Measurements from ENCODE around the gene MBD2.
"Not testable (repeated sequence)": the region's sequence is repeated elsewhere in the genome, so short reads cannot be mapped to it uniquely, and the experiment has no call there.

Gene MBD2

DNA sequence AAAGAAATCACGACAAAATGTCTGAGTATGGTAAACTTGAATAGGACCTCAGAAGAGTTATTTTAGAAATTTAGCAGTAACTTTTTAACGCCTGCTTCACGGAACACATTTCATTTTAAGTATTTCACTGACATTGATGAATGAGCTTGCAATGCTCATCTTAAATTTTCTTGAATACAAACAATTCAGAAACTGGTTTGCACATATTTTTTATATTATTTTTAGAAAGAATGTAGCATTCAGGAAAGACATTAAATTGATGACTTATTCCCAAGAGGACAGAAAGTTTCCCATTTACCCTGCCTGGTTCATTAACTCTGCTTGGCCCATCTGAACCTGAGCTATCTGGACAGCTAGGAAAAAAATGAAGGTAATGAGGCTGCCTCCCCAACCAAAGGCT is 89.3 kb downstream of the MBD2 start:
- DNase-seq: no peak
- Mint-ChIP-seq H3K27ac (no peak overlapping the region), H3K27me3 (no peaks in the 10 kb centered on the region), H3K36me3 (peaks cover 12% of the 10 kb centered on the region), H3K4me1 (peaks cover 2% of the 10 kb centered on the region), H3K9me3 (peaks cover 12% of the 10 kb centered on the region), H3K4me3 (no peak overlapping the region)
- CTCF ChIA-PET: no interaction called here

DNA sequence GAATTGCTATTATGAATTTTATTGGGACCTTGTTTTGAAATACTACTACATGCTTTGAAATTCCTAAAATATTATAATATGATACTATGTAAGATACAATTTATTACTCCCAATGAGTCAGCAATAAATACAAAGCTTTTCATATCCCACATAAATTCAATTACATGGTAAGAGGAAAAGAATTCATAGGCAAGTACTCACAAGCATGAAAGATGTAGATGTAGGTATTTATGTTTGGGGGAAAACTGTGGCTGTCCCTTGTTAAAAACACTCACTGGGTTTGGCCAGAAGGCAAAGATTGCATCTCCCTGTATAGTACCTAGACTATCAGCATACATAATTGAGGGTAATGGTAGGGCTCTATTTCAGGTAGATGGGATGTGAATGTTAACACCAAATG is 90.4 kb downstream of the MBD2 start:
- DNase-seq: no peak
- CTCF ChIA-PET: interaction anchor here (0.7 kb wide), 1 partner anchor 14 kb away, joined by 3 read pairs; no protein-coding TSS in a partner anchor
- H3K27ac Mint-ChIP-seq: no peak overlapping the region
- H3K36me3 Mint-ChIP-seq: peaks cover 9% of the 10 kb centered on the region
- H3K4me3 Mint-ChIP-seq: no peak overlapping the region
- H3K27me3 Mint-ChIP-seq: no peaks in the 10 kb centered on the region
- peaks cover 6% of the 10 kb centered on the region for H3K9me3 Mint-ChIP-seq
- peaks cover 12% of the 10 kb centered on the region for H3K4me1 Mint-ChIP-seq

DNA sequence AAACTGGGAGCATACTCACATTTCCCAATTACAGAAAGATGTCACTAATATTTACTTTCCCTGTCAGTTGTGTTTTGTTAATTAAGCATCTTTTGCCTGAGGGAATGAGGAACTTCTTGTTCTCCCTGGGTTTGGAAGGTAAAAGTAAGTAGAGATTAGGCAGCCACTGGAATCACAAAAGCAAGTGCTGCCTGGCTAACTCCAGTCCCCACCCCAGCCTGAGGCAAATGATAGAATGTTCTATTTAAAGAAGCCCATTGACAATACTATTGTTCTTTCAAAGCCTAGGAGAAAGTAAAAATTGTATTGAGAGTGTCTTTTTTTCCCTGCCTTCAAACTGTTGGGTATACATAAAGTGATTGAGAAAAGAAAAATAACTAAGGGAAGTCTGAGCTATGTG is 93.8 kb downstream of the MBD2 start:
- Mint-ChIP-seq H3K4me1 (peaks cover 12% of the 10 kb centered on the region), H3K27me3 (no peaks in the 10 kb centered on the region), H3K27ac (no peak overlapping the region), H3K4me3 (no peak overlapping the region), H3K36me3 (no peaks in the 10 kb centered on the region), H3K9me3 (no peaks in the 10 kb centered on the region)
- CTCF ChIA-PET: interaction anchor here (1.1 to 2.3 kb wide), 3 partner anchors 11 to 141 kb away, joined by 3 to 15 read pairs (median 3); no protein-coding TSS in a partner anchor
- no peak for DNase-seq

DNA sequence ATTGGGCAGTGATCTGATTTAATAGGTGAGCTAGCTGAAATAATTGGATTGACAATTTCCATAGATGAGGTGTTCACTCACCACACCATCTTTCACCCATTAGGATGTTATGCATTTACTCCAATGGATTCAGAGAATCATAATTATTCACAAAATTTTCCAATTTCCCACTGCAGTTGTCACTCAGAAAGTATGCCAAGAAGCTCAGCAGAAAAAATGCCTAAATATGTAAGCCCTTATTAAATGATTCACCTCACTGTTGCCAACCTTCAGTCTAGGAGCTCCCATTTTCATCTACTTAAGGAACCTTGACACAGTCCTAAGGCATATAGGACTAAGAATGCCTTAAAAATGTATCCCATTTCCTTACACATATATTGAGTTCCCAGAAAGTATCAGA is 94.3 kb downstream of the MBD2 start:
- no peak for DNase-seq
- Mint-ChIP-seq H3K4me3 (no peak overlapping the region), H3K4me1 (peaks cover 12% of the 10 kb centered on the region), H3K27me3 (no peaks in the 10 kb centered on the region), H3K36me3 (no peaks in the 10 kb centered on the region), H3K27ac (no peak overlapping the region), H3K9me3 (no peaks in the 10 kb centered on the region)
- CTCF ChIA-PET: interaction anchor here (1.1 to 2.3 kb wide), 3 partner anchors 10 to 141 kb away, joined by 3 to 15 read pairs (median 3); no protein-coding TSS in a partner anchor

DNA sequence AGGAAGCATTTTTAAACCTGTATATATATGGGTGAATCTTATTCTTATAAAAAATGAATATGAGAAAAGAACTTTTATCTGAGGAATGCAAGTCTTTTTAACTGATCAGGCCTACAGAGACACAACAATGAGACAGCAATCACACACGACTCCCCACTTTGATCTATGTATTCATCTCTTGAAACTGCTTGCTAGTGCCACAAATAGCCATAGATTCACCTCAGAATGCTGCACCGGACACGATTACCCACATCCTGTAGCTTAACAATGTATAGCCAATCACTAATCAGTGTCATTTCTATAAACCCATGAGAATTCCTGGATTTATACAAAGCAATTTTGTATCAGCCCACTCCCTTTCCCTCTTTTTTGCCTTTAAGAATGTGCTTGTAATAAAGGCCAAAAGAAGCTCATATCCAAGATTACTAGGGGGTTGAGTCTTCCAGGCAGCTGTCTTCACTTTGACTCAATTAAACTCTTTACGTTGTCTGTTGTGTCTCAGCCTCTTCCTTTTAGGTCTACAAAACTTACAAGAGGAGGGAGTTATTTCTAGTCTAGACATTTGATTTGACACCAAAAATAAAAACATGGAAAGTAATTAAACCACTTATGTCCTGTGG is 94.9 kb downstream of the MBD2 start:
- H3K36me3 Mint-ChIP-seq: no peaks in the 10 kb centered on the region
- H3K27ac Mint-ChIP-seq: no peak overlapping the region
- no peaks in the 10 kb centered on the region for H3K9me3 Mint-ChIP-seq
- DNase-seq: no peak
- CTCF ChIA-PET: interaction anchor here (1.1 to 2.3 kb wide), 3 partner anchors 10 to 142 kb away, joined by 3 to 15 read pairs (median 3); no protein-coding TSS in a partner anchor
- H3K4me1 Mint-ChIP-seq: peaks cover 12% of the 10 kb centered on the region
- no peaks in the 10 kb centered on the region for H3K27me3 Mint-ChIP-seq
- no peak overlapping the region for H3K4me3 Mint-ChIP-seq

DNA sequence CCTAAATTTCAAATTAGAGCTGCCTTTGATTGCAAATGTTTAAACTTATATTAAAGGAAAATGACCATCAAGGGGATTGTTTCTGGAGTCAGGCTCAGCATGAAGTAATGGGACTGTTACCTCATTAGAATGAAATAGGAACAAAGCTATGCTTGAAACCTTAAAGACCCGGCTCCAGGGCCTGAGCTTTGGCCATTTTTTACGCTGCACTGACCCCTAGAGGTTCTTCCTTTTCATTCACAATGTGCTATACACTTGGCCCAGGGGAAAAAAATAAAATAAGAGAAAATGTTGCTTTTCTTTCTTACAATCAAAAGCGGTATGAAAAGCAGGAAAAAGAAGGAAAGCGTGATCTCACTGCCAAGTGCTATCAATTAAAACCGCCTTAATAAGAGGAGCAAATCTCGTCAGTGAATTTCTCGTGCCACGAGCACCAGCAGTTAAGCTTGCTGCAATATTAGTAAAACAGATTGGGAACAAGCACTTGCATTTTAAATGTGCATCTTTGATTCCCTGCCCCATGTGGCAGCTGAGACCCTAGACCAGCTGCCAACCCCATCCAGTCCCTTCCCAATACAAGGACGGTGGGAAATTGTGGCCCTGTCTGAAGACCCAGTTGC is 96.6 kb downstream of the MBD2 start:
- Mint-ChIP-seq H3K27ac (no peak overlapping the region), H3K4me3 (no peak overlapping the region), H3K36me3 (no peaks in the 10 kb centered on the region), H3K9me3 (no peaks in the 10 kb centered on the region), H3K4me1 (peaks cover 12% of the 10 kb centered on the region), H3K27me3 (no peaks in the 10 kb centered on the region)
- peak; percentile 42 for DNase-seq
- CTCF ChIA-PET: interaction anchor here (0.9 to 1.3 kb wide), 3 partner anchors 9 to 429 kb away, joined by 3 to 4 read pairs (median 3); no protein-coding TSS in a partner anchor

DNA sequence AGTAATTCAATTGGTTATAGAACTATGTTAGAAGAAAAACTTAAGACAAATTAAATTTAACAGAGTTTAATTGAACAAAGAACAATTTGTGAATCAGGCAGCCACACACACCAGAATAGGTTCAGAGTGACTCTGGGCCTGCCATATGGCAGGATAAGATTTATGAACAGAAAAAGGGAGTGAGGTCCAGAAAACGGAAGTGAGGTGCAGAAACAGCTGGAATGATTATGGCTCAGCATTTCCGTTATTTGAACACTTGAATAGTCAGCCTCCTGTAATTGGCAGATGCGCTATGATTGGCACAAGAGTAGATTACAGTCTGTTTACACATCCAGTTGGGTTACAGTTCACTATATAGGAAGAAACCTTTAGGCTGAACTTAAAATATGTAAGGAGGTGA is 99.0 kb downstream of the MBD2 start:
- CTCF ChIA-PET: interaction anchor here (0.6 kb wide), 1 partner anchor 93 kb away, joined by 3 read pairs; no protein-coding TSS in a partner anchor
- Mint-ChIP-seq H3K4me1 (peaks cover 12% of the 10 kb centered on the region), H3K27me3 (no peaks in the 10 kb centered on the region), H3K27ac (no peak overlapping the region), H3K4me3 (no peak overlapping the region), H3K9me3 (no peaks in the 10 kb centered on the region), H3K36me3 (no peaks in the 10 kb centered on the region)
- DNase-seq: no peak

DNA sequence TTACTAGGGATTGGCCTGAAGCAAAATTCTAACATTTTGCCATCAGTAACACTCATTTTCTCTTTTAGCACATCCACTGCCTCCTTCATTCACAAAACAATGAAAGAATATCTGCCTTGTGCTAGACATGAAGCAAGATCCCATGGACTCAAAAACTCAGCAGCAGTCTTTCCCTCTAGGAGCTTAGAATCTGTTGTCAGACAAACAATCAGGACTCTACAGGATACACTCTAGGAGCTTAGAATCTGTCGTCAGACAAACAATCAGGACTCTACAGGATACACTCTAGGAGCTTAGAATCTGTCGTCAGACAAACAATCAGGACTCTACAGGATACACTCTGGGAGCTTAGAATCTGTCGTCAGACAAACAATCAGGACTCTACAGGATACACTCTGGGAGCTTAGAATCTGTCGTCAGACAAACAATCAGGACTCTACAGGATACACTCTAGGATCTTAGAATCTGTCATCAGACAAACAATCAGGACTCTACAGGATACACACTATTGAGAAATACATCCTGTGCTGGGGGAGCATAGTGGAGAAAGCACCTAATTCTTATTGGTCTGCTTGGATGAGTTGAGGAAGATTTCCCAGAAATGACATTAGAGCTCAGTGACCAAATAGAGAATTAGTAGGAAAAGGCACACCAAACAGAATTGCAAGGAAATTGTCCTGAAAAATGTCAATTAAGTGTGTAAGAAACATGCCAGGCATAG is 100.6 kb downstream of the MBD2 start:
- H3K4me1 Mint-ChIP-seq, H3K27ac Mint-ChIP-seq, H3K27me3 Mint-ChIP-seq, CTCF ChIA-PET, H3K4me3 Mint-ChIP-seq, H3K9me3 Mint-ChIP-seq, H3K36me3 Mint-ChIP-seq, DNase-seq: not testable (repeated sequence)

DNA sequence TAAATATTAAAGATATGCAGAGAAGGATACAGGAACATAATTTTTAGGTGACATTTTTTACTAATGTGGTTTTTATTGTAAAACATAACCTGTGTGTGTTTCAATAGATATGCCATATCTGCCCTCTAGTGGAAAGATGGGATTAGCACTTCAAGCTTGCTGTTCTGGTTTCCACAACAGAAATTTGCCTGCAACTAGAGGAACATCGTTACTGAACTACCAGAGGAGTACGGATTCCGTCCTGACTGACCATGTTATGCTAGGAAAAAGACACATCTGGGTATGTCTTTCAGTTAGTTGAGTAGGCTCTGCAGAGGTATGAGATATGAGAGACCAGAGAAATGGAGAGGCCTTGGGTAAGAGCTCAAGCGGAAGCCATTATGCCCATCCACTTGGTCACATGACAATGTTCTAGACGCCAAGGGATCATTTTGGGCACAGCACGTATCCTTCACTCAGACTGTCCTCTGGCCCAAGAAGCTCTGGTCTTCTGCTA is 104.9 kb downstream of the MBD2 start:
- Mint-ChIP-seq H3K27me3 (no peaks in the 10 kb centered on the region), H3K9me3 (no peaks in the 10 kb centered on the region), H3K4me1 (peaks cover 2% of the 10 kb centered on the region), H3K4me3 (no peak overlapping the region), H3K27ac (no peak overlapping the region), H3K36me3 (no peaks in the 10 kb centered on the region)
- CTCF ChIA-PET: interaction anchor here (0.6 to 5.0 kb wide), 20 partner anchors 8 to 701 kb away, joined by 3 to 50 read pairs (median 4); partner anchors contain the start of gene POLI
- peak; percentile 25 for DNase-seq

DNA sequence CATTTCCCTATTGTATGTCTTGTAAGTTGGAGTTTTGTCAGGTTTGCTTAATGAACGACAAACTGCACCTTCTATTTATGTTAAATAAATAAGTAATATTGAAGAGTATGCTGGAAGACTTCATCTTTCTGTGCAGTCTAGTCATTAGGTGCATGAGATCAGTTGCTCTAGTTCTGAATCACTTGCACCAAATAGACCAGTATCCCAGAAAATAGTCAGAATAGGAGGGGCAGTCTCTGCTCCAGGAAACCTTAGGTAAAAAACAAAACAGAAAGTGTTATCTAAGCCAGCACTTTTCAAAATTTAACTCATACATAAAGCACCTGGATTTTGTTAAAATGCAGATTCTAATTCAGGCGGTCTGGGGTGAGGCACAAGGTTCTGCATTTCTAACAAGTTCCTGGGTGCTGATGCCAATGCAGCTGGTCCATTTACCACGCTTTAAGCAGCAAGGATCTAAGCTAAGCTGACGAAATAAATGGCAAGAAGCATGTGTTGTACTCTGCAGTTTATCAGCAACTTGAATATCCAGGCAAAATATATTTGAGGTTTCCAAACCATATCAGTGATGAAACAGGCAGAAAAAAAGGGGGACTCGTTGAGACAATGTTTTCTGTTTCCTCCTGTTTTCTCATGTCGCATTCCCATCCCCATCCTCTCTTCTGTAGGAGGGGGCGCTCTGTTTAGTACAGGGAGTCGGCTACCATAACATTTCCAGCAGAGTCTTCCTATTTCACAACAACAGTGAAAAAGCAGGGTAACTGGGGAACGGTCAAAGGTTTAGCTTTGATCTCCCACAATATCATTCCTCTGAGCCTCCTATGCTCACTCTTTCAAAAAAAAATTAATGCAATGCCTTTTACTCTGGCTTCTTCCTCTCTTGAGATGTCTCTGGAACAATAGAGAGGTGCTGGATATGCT is 106.4 kb downstream of the MBD2 start:
- CTCF ChIA-PET: interaction anchor here (0.9 to 5.0 kb wide), 2 partner anchors 209 to 418 kb away, joined by 4 to 50 read pairs; no protein-coding TSS in a partner anchor
- peaks cover 2% of the 10 kb centered on the region for H3K4me1 Mint-ChIP-seq

DNA sequence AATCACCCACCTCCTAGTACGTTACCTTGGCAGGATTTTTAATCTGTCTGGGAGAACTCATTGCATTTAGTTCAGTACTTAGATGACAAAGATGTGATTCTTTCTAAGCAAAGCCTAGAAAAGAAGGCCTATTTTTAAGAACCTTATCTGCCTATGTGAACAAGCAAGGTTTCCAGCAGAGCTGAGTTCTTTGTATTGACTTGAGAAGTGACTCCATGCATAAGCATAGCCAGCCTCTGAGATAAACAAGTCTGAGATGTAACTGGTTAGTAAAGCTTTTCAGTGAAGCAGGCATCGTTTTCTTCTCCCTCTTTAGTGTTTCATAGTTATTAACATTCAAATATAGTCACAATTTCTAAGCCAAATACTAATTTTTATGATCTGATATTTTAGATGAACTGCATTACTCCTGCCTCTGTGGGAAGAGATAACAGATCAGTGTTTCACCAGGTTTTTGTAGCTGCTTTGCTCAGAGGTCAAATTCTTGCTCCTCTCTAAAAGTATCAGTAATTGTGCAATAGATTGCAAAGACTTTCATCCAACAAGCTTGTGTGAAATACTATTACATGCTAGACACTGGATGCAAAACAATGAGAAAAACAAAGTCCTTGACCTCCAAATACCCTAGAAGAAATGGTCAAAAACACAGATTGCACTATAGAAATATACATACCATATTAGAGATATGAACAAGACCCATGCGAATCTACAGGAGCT is 107.8 kb downstream of the MBD2 start:
- no peak overlapping the region for H3K4me3 Mint-ChIP-seq
- CTCF ChIA-PET: interaction anchor here (1.2 to 5.0 kb wide), 3 partner anchors 13 to 546 kb away, joined by 3 to 50 read pairs (median 3); no protein-coding TSS in a partner anchor
- peaks cover 2% of the 10 kb centered on the region for H3K4me1 Mint-ChIP-seq
- H3K27me3 Mint-ChIP-seq: peaks cover 9% of the 10 kb centered on the region
- H3K27ac Mint-ChIP-seq: no peak overlapping the region
- no peaks in the 10 kb centered on the region for H3K36me3 Mint-ChIP-seq
- DNase-seq: no peak
- H3K9me3 Mint-ChIP-seq: no peaks in the 10 kb centered on the region

More for the DNA sequence above, 106.4 kb downstream of the MBD2 start:
- H3K4me3 Mint-ChIP-seq: no peak overlapping the region
- H3K27ac Mint-ChIP-seq: no peak overlapping the region
- no peak for DNase-seq
- H3K27me3 Mint-ChIP-seq: no peaks in the 10 kb centered on the region
- H3K36me3 Mint-ChIP-seq: no peaks in the 10 kb centered on the region
- H3K9me3 Mint-ChIP-seq: no peaks in the 10 kb centered on the region

DNA sequence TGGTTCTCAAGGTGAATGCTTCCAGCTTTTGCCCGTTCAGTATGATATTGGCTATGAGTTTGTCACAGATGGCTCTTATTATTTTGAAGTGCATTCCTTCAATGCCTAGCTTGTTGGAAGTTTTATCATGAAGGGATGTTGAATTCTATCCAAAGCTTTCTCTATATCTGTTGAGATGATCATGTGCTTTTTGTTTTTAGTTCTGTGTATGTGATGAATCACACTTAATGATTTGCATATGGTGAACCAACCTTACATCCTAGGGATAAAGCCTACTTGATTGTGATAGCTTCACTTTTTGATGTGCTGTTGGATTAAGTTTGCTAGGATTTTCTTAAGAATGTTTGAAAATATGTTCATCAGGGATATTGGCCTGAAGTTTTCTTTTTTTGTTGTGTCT is 112.1 kb downstream of the MBD2 start:
- Mint-ChIP-seq H3K4me1 (no peaks in the 10 kb centered on the region), H3K27ac (no peak overlapping the region), H3K4me3 (no peak overlapping the region), H3K36me3 (no peaks in the 10 kb centered on the region), H3K9me3 (no peaks in the 10 kb centered on the region), H3K27me3 (peaks cover 16% of the 10 kb centered on the region)
- DNase-seq: no peak
- CTCF ChIA-PET: interaction anchor here (1.2 to 1.5 kb wide), 2 partner anchors 23 to 201 kb away, joined by 3 to 4 read pairs; no protein-coding TSS in a partner anchor

DNA sequence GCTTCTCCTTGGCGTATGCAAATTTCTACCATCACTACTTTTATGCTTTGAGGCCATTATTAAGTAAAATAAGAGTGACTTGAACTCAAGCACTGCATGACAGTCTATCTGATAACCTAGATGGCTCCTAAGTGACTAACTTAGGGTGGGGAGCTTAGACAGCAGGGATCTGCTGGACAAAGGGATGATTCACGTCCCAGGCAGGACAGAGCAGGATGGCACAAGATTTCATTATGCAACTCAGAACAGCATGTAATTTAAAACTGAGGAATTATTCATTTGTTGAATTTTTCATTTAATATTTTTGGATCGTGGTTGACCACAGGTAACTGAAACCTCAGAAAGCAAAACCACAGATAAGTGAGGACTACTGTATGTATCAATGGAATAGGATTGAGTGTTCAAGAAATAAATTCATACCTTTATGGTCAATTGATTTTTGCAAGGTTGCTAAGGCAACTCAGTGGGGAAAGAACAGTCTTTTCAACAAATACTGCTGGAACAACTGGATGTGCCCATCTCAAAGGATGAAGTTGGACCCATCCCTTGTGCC is 115.3 kb downstream of the MBD2 start:
- Mint-ChIP-seq H3K36me3 (no peaks in the 10 kb centered on the region), H3K4me1 (no peaks in the 10 kb centered on the region), H3K9me3 (no peaks in the 10 kb centered on the region), H3K27me3 (peaks cover 16% of the 10 kb centered on the region), H3K27ac (no peak overlapping the region), H3K4me3 (no peak overlapping the region)
- CTCF ChIA-PET: no interaction called here
- no peak for DNase-seq
